ENCODE results near the gene GLUL.

GRCh38 chr1:182415789-182416188, 24.2 kb upstream of the GLUL start:
- no peak for TF ChIP-seq CTCF (IDR thresholded peaks at IDR 0.05)
- no peak for TF ChIP-seq POLR2A (IDR thresholded peaks at IDR 0.05)
- TF ChIP-seq POLR2AphosphoS5 (IDR thresholded peaks at IDR 0.05): no peak
